ENCODE measurements around the gene EFS.

- TF ChIP-seq EZH2 (IDR thresholded peaks at IDR 0.05; ENCODE audit: borderline replicate concordance) (no peak), CTCF (IDR thresholded peaks at IDR 0.05; ENCODE audit: poor library complexity) (no peak), EZH2phosphoT487 (IDR thresholded peaks at IDR 0.05; ENCODE audit: low read depth, severe bottlenecking, unreplicated experiment) (no peak)
Measured at GRCh38 chr14:23405096-23405495, 40.1 kb upstream of the EFS start.
